ENCODE data around the gene AMH.

AMH gene

GRCh38 chr19:2271234-2272103, 22.3 kb downstream of the AMH start:
- no peak for DNase-seq

GRCh38 chr19:2273356-2274184, 24.4 kb downstream of the AMH start:
- DNase-seq = peak; percentile 61

GRCh38 chr19:2274185-2274711, 25.1 kb downstream of the AMH start:
- DNase-seq = no peak

GRCh38 chr19:2274931-2275535, 25.9 kb downstream of the AMH start:
- peak; percentile 65 for DNase-seq

GRCh38 chr19:2275588-2276428, 26.7 kb downstream of the AMH start:
- no peak for DNase-seq

- DNase-seq = no peak
Observed at GRCh38 chr19:2276429-2276986, 27.4 kb downstream of the AMH start.

- DNase-seq = no peak
Observed at GRCh38 chr19:2277138-2277537, 28.0 kb downstream of the AMH start.

- no peak for DNase-seq
Observed at GRCh38 chr19:2278459-2279158, 29.5 kb downstream of the AMH start.

GRCh38 chr19:2280633-2281264, 31.6 kb downstream of the AMH start:
- no peak for DNase-seq

GRCh38 chr19:2281265-2282061, 32.3 kb downstream of the AMH start:
- peak; percentile 47 for DNase-seq

- peak; percentile 77 for DNase-seq
Observed at GRCh38 chr19:2282062-2282861, 33.1 kb downstream of the AMH start, which contains the start of gene PEAK3. PEAK3 (minus strand) TSS chr19:2282175; CDS start chr19:2280931, 1,244 bp downstream.

- no peak for DNase-seq
Observed at GRCh38 chr19:2282862-2283237, 33.7 kb downstream of the AMH start.

GRCh38 chr19:2283835-2284507, 34.8 kb downstream of the AMH start:
- no peak for DNase-seq

- no peak for DNase-seq
Observed at GRCh38 chr19:2286402-2287140, 37.4 kb downstream of the AMH start.

- no peak for DNase-seq
Observed at GRCh38 chr19:2287585-2288337, 38.6 kb downstream of the AMH start.

GRCh38 chr19:2288338-2288817, 39.3 kb downstream of the AMH start:
- no peak for DNase-seq
